ENCODE measurements around the gene LRRC3B. TPM values are rescaled to one million over a fixed set of nuclear protein-coding genes. Genes with fewer than 3 reads are reported as not detected.

The LRRC3B gene
- total RNA-seq, 1 donor from 2014 or later = not detected

DNA sequence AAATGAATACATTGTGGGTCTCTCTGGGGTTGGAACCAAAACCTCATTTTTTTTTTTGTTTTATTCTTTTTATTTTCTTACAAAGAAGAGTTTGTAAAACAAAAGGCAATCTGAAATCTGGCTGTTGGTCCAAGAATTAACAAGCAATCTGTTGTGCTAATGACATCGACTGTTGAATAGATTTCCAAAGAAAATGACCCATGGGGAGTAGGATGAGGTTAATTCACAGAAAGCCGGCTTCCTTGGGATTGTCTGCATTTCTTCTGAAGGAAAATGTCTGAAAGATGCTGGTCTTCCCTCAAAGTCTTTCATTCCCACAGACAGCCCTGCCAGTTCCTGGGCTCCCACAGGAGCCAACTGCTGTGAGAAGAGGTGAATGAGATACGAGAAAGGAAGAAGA lies 92.9 kb downstream of the LRRC3B start:
- peaks cover 2% of the 10 kb centered on the region for H3K9me3 Mint-ChIP-seq
- H3K27me3 Mint-ChIP-seq = no peaks in the 10 kb centered on the region
- CTCF ChIA-PET = no interaction called here
- no peak overlapping the region for H3K27ac Mint-ChIP-seq
- TF ChIP-seq, protein P1, sequence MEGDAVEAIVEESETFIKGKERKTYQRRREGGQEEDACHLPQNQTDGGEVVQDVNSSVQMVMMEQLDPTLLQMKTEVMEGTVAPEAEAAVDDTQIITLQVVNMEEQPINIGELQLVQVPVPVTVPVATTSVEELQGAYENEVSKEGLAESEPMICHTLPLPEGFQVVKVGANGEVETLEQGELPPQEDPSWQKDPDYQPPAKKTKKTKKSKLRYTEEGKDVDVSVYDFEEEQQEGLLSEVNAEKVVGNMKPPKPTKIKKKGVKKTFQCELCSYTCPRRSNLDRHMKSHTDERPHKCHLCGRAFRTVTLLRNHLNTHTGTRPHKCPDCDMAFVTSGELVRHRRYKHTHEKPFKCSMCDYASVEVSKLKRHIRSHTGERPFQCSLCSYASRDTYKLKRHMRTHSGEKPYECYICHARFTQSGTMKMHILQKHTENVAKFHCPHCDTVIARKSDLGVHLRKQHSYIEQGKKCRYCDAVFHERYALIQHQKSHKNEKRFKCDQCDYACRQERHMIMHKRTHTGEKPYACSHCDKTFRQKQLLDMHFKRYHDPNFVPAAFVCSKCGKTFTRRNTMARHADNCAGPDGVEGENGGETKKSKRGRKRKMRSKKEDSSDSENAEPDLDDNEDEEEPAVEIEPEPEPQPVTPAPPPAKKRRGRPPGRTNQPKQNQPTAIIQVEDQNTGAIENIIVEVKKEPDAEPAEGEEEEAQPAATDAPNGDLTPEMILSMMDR (IDR thresholded peaks at IDR 0.05) = no peak
- POLR2A ChIA-PET = no interaction called here
- intact Hi-C loops (cut with micrococcal nuclease) = no loop called here
- no peaks in the 10 kb centered on the region for H3K36me3 Mint-ChIP-seq (ENCODE audit: low read depth)
- H3K4me3 Mint-ChIP-seq = no peak overlapping the region
- H3K4me1 Mint-ChIP-seq = no peaks in the 10 kb centered on the region
- ATAC-seq (ENCODE audit: low read depth) (no peak), DNase-seq (no peak)

DNA sequence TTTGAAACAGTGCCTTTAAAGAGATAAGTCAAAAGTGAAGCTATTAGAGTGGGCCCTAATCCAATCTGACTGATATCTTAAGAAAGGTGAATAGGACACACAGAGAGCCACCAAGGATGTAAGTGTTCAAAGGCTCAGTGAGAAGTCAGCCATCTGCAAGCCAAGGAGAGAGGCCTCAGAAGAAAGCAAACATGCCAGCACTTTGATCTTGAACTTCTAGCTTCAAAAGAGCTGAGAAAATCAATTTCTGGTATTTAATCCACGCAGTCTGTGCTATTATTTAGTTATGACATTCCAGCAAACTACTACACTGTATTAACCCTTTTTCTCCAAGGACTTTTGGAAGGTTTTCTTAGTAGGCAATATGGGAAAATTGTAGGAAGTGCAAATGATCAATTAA lies 95.7 kb downstream of the LRRC3B start:
- intact Hi-C loops (cut with micrococcal nuclease) = no loop called here
- no peak overlapping the region for H3K4me3 Mint-ChIP-seq
- no peaks in the 10 kb centered on the region for H3K27me3 Mint-ChIP-seq
- ATAC-seq (ENCODE audit: low read depth) = no peak
- ChIA-PET CTCF (no interaction called here), POLR2A (no interaction called here)
- no peaks in the 10 kb centered on the region for H3K36me3 Mint-ChIP-seq (ENCODE audit: low read depth)
- no peaks in the 10 kb centered on the region for H3K4me1 Mint-ChIP-seq
- H3K27ac Mint-ChIP-seq = no peak overlapping the region
- no peak for DNase-seq
- TF ChIP-seq, protein P1 (IDR thresholded peaks at IDR 0.05) = no peak
- H3K9me3 Mint-ChIP-seq = peaks cover 2% of the 10 kb centered on the region

DNA sequence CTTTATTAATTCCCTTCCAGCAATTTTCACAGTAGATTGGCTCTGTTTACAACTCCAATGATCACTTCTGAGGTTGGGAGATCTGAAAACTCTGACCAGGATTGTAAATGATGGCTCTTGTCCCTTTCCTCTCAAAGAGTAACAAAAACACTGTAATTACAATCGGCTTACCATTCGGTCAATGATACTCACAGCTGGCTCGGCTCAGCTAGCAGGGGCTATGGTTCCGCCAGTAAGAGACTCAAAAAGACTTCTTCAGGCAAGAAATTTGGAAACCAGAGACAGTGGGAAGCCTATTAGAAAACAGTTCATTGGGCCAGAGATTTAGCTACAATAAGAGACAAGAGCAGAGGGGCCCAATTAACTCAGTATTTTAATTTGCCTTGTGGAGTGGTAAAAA lies 96.6 kb downstream of the LRRC3B start:
- peaks cover 2% of the 10 kb centered on the region for H3K9me3 Mint-ChIP-seq
- ATAC-seq (ENCODE audit: low read depth) (no peak), DNase-seq (no peak)
- no peaks in the 10 kb centered on the region for H3K36me3 Mint-ChIP-seq (ENCODE audit: low read depth)
- TF ChIP-seq, protein P1 (IDR thresholded peaks at IDR 0.05) = no peak
- intact Hi-C loops (cut with micrococcal nuclease) = no loop called here
- ChIA-PET CTCF (no interaction called here), POLR2A (no interaction called here)
- no peaks in the 10 kb centered on the region for H3K4me1 Mint-ChIP-seq
- no peak overlapping the region for H3K4me3 Mint-ChIP-seq
- H3K27ac Mint-ChIP-seq = no peak overlapping the region
- H3K27me3 Mint-ChIP-seq = no peaks in the 10 kb centered on the region

DNA sequence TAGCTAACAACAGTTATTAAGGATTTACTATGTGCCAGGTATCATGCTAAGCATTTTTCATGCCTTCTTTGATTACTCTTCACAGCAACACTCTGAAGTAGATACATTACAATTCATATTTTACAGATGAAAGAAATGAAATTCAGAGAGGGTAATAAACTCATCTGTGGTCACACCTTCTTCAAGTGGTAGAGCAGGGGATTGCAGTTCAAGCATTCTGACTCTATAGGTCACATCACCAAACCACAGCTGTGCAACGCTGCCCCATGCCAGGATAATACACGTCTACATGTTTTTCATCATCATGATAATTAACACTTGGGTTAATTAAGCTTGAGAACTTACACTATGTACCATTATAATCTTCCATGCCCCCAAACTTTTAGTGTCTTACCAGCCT lies 98.5 kb downstream of the LRRC3B start:
- CTCF ChIA-PET = no interaction called here
- intact Hi-C loops (cut with micrococcal nuclease) = no loop called here
- H3K4me1 Mint-ChIP-seq = no peaks in the 10 kb centered on the region
- no peaks in the 10 kb centered on the region for H3K27me3 Mint-ChIP-seq
- TF ChIP-seq, protein P1 (IDR thresholded peaks at IDR 0.05) = no peak
- H3K9me3 Mint-ChIP-seq = peaks cover under 1% of the 10 kb centered on the region
- no peak overlapping the region for H3K4me3 Mint-ChIP-seq
- POLR2A ChIA-PET = no interaction called here
- DNase-seq = no peak
- no peak overlapping the region for H3K27ac Mint-ChIP-seq
- no peak for ATAC-seq (ENCODE audit: low read depth)
- no peaks in the 10 kb centered on the region for H3K36me3 Mint-ChIP-seq (ENCODE audit: low read depth)

DNA sequence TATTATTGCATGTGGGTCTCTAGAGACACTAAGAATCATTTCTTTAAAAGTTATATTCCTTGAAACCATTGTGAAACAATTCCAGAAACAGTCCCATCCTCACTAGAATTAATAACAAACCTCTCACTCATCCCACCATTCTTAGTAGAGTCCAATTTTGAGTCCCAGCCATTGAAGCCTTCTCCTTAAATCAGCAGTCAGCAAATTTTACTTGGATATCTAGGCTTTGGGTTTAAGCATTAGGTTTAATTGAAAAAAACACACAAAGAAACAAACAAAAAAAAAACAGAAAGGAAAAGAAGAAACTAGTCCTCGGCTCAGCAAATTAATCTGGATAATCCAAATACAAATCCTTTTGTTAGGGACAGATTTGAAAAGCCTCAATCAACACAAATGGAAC lies 109.3 kb downstream of the LRRC3B start:
- ATAC-seq (ENCODE audit: low read depth) (no peak), DNase-seq (no peak)
- CTCF ChIA-PET = no interaction called here
- Mint-ChIP-seq H3K4me1 (no peaks in the 10 kb centered on the region), H3K27ac (no peak overlapping the region), H3K4me3 (no peak overlapping the region), H3K27me3 (no peaks in the 10 kb centered on the region), H3K9me3 (peaks cover 4% of the 10 kb centered on the region), H3K36me3 (ENCODE audit: low read depth) (no peaks in the 10 kb centered on the region)
- intact Hi-C loops (cut with micrococcal nuclease) = no loop called here
- POLR2A ChIA-PET = no interaction called here
- TF ChIP-seq, protein P1 (IDR thresholded peaks at IDR 0.05) = no peak
